GM12874 (cell line): ENCODE measurements around the gene CTBP1.

ENCODE experiments used
- TF ChIP-seq, protein P1 (sequence below): IDR thresholded peaks from 2 replicates; pipeline ENCODE4 v1.5.1; 2011; ENCODE audit warnings: low read depth, mild to moderate bottlenecking, control low read depth, low read length, moderate library complexity; ENCODE audit not compliant: insufficient read depth

CTBP1 gene

DNA sequence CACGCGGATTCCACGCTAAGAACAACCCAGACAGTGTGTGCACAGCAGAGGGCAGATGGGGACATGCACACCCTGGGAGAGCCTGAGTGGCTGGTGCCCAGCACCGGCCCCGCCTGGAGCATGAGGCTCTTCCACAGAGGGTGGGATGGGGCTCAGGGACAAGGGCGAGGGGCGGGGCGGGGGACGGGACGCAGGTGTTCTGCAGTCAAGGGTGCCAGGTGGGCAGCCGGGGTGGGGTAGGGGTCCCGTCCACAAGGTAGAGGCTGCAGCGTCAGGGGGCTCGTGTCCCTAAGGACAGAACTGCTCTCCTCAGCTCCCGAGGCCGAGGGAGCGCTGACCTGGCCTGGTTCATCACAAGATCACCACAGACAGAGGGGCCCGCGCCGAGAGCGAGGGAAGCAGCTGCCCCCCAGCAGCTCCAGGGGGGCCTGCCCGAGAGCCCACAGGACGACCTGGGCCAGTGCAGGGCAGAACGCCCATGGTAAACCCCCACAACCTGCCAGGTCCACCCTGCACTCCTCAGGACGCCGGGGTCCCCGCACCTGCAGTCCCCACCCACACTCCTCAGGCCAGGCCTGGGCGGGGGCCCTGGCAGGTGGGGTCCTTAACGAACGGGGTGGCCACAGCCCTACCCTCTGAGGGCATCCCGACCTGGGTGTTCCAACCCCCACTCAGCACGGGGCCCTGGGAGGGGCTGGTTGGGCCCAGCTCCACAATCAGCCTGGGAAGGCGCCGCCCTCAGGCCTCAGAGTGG is 26.7 kb downstream of the CTBP1 start:
- TF ChIP-seq, protein P1, sequence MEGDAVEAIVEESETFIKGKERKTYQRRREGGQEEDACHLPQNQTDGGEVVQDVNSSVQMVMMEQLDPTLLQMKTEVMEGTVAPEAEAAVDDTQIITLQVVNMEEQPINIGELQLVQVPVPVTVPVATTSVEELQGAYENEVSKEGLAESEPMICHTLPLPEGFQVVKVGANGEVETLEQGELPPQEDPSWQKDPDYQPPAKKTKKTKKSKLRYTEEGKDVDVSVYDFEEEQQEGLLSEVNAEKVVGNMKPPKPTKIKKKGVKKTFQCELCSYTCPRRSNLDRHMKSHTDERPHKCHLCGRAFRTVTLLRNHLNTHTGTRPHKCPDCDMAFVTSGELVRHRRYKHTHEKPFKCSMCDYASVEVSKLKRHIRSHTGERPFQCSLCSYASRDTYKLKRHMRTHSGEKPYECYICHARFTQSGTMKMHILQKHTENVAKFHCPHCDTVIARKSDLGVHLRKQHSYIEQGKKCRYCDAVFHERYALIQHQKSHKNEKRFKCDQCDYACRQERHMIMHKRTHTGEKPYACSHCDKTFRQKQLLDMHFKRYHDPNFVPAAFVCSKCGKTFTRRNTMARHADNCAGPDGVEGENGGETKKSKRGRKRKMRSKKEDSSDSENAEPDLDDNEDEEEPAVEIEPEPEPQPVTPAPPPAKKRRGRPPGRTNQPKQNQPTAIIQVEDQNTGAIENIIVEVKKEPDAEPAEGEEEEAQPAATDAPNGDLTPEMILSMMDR = no peak

DNA sequence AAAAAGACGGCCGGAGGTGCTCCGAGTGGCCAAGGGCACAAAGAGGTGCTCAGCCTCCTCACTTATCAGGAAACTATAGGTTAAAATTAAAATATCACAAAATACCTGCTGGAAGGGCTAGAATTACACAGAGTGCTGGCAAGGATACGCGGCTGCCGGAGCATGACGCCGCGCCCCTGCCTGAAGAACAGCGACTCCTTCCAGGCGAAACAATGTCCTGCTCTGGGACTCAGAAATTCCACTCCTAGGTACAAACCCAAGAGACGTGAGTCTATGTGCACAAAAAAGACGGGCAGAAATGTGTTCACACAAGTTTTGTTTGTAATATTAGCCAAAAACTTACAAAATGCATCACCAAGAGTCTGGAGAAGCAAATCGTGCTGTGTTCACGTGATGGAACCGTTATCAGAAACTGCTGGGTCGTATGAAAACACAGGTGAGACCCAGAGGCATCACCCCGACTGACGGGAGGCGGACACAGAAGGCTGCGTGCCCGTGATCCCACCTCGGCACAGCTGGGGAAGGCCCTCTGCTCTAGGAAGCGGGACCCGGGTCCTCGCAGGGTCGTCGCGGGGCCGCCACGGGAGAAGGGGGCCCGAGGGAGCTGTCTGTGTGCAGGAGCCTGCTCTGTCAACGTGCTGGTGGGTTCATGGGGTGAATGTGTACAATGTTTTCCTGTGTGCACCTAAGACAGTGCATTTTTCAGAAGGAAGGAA is 27.6 kb downstream of the CTBP1 start:
- TF ChIP-seq, protein P1 = no peak

DNA sequence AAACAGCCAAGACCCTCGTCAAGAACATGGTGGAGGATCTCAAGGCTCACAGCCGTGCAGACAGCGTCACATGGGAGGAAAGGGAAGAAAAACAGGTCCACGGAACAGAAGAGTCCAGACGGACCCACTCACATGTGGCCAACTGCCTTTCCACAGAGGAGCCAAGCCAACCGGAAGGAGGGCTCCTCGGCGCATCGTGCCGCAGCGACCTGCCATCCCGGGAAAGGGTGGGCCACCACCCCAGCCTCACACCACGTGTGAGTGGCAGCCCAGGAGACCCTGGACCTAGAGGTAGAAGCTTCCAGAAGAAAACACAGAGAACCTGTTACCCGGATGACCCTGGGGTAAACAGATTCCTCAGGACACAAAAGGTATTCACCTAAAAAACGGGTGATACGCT is 28.4 kb downstream of the CTBP1 start:
- TF ChIP-seq, protein P1 = no peak

DNA sequence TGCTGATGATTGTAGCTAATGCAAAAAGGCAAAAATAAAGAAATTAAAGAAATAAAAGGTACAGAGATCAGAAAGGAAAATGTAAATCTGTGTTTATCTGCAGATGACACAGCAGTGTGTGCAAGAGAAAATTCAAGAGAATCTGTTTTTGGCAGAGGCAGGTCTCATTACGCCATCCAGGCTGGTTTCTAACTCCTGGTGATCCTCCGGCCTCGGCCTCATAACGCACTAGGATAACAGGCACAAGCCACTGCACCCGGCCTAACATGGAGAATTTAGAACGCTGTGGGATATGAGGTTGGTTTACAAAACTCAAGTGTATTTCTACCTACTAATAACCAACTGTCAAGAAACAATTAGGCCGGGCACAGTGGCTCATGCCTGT is 29.4 kb downstream of the CTBP1 start:
- TF ChIP-seq, protein P1 = no peak

DNA sequence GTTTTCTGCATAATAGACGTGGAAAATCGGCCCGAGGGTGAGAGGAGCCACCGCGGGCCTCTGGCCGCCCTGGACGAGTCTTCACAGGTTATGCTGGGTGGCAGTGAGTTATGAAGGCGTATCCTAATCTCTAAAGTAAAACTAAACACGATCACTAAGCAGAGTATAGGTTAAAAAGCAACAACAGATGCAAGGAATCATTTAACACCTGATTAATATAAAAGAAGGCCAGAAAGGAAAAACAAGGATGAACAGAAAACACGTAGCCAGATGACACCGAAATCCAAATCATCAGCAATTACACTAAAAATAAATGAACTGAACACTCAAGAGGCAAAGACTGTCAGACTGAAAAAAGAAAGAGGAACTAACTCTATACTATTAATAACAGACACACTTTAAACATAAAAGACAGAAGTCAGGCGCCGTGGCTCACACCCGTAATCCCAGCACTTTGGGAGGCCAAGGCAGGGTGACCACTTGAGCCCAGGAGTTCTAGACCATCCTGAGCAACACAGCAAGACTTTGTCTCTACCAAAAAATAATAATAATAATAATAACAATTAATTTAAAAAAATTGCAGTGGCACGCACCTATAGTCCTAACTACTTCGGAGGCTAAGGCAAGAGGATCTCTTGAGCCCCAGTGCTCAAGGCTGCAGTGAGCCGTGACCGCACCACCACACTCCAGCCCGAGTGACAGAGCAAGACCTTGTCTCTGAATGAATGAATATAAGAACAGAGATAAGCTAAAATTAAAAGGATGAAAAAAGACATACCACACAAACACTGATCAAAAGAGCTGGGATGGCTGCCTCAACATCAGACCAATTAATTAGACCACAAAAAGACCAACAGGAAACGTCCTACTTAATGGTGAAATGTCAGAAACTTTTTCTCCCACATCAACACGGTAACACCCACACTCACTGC is 30.0 kb downstream of the CTBP1 start:
- TF ChIP-seq, protein P1 = no peak

DNA sequence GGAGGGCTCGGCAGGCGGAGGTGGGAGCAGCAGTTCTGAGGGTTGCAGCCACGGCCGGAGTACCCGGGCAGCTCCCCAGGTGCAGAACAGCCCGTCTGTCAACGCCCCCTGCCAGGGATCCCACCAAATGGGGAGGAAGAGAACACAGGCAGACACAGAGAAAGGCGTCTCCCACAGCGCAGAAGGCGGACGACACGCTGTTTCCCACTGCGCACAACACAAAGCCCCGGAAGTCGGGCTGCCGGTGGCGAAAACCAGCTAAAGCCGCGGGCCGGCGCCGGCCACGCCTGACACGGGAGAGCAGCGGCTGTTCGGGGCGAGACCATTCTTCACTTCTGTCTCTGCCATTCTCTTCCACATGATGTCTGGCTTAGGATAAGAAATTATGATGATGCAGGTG is 31.6 kb downstream of the CTBP1 start:
- TF ChIP-seq, protein P1 = no peak

DNA sequence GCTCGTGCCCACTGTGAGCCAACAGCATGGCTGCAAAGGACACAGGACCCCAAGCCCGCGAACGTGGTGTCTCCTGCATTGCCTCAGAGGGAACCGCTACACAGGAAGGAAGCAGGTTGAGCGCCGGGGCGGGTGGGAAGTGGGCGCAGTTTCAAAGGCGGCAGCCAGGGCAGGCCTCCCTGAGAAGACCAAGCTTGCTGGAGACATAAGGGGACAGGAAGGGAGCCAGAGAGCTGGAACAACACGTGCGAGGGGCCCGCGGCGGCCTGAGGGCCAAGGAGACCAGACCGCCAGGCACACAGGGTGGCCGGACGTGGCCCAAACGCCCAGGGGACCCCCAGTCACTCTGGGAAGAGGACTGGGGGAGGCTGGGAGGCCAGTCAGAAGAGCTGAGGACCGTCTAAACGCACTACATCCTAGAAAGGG is 32.0 kb downstream of the CTBP1 start:
- TF ChIP-seq, protein P1 = no peak
